Aorta (tissue), 5 donors: ENCODE data around the gene TMEM131. TPM values are rescaled to one million over a fixed set of nuclear protein-coding genes. Genes with fewer than 3 reads are reported as not detected.

ENCODE experiments used
- ATAC-seq: fragments of 200-7000 bp; cut with Tn5 transposase; one replicate; pipeline ENCODE4 v1.9.1; 2022; ENCODE audit warnings: moderate library complexity; ENCODE audit not compliant: low FRiP score
- DNase-seq, 2 donors: peaks; one replicate each; pipeline ENCODE4 v3.0.0-alpha.2; 2020
- H3K27ac ChIP-seq, 2 donors: one replicate each; pipeline ENCODE4 v1.5.1; 2013; ENCODE audit warnings: low read length in 2 of 2, mild to moderate bottlenecking in 2 of 2, moderate library complexity in 2 of 2, control low read depth in 1 of 2, inconsistent platforms in 1 of 2, low read depth in 1 of 2
- H3K27me3 ChIP-seq, 2 donors: one replicate each; pipeline ENCODE4 v1.6.1; 2013; ENCODE audit warnings: control low read depth in 1 of 2, low read length in 1 of 2, mild to moderate bottlenecking in 1 of 2, moderate library complexity in 1 of 2; ENCODE audit not compliant: insufficient read depth in 2 of 2, control insufficient read depth in 1 of 2
- H3K36me3 ChIP-seq, 2 donors: one replicate each; pipeline ENCODE4 v1.6.1; 2013; ENCODE audit warnings: control low read depth in 1 of 2, low read length in 1 of 2, mild to moderate bottlenecking in 1 of 2; ENCODE audit not compliant: insufficient read depth in 2 of 2, control insufficient read depth in 1 of 2
- H3K4me1 ChIP-seq, 2 donors: one replicate each; pipeline ENCODE4 v1.6.1; 2013; ENCODE audit warnings: low read length in 2 of 2, control low read depth in 1 of 2, mild to moderate bottlenecking in 1 of 2, moderate library complexity in 1 of 2; ENCODE audit not compliant: insufficient read depth in 2 of 2, control insufficient read depth in 1 of 2
- H3K4me3 ChIP-seq, 2 donors: one replicate each; pipeline ENCODE4 v1.5.1; 2013; ENCODE audit warnings: low read length in 2 of 2, control low read depth in 1 of 2, mild to moderate bottlenecking in 1 of 2
- H3K9me3 ChIP-seq: one replicate; pipeline ENCODE4 v1.6.1; 2013; ENCODE audit warnings: mild to moderate bottlenecking, low read length; ENCODE audit not compliant: control insufficient read depth
- WGBS, 2 donors: extraction: QIAGEN DNeasy Blood & Tissue Kit; methylation state at CpG; one replicate each; pipeline ENCODE4 v1.1.7; 2013; 5-methylcytosine and 5-hydroxymethylcytosine counted together
- intact Hi-C, 2 donors: fragments of 100-400 bp; cut with DNase I; formaldehyde crosslinking; loops; one replicate each; pipeline versions ENCODE4 v1.14.2 to v1.15.0; 2022
- polyA plus RNA-seq, 2 donors: library from polyadenylated mRNA; stranded (reverse); fragments of 200-250 nt; gene quantifications; one replicate each; pipeline ENCODE4 v1.2.3, GENCODE V29; 2013
- total RNA-seq, 2 donors: library from RNA; stranded (reverse); fragmentation: NEBNext Ultra II Directional; extraction: Animal tissue kit (Norgen Biotek cat#: 25700); gene quantifications; one replicate each; pipeline ENCODE4 v1.2.1, GENCODE V29; 2021
- donor health status: healthy with polysubstance abuse.
- donor health status: Bipolar disorder and iron deficiency.
- donor health status: DM: no; HTN: no; CAD: no.
- donor health status: DM: no; HTN: no; CAD: no.
- donor health status: DM: yes; HTN: yes; CAD: no.

Gene TMEM131
- total and polyA plus RNA-seq, 4 donors, result 6.8 to 42.5 (median 25.7) TPM

DNA sequence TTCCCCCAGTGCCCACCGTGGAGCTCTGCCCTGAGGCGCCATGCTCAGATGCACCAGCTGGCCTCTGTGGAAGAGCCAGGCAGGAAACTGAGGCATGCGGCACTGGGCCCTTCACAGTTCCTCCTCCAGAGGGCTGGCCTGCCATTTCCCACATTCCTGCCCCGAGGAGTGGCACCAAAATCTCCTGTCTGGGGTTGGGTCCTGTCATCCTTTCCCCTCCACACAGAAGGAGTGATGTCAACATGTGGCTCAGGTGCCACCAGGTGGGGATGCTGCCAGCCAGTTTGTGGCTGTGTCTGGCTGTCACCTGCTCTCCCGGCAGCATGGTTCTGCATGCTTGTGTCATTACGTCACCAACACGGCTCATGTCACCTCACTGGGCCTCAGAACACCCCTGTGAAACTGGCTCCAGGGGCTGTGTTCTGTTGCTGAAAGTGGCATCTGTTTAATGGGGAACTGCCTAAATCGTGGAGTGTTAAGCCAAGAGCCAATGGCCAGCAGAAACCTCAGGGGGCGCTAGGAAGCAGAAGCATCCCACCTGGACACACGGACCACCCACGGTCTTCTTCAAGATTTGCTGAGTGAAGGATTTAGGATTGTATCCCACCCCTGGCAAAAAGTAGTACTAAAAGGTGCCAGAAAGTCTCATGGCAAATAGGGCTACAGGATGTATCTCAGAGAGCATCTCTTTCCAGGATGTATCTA, 231.0 kb downstream of the TMEM131 start:
- no peaks in the 10 kb centered on the region for H3K9me3 ChIP-seq
- WGBS, 2 donors, result 82 to 84% methylated on average over 11 of the region's 11 CpGs
- intact Hi-C loops, result no loop called here
- H3K27ac ChIP-seq, result no peak overlapping the region
- H3K36me3 ChIP-seq, result peaks cover 0 to 16% of the 10 kb centered on the region in 2 donors
- no peak for ATAC-seq
- no peaks in the 10 kb centered on the region for H3K4me1 ChIP-seq
- no peaks in the 10 kb centered on the region for H3K27me3 ChIP-seq
- DNase-seq, result no peak
- H3K4me3 ChIP-seq, result no peak overlapping the region

DNA sequence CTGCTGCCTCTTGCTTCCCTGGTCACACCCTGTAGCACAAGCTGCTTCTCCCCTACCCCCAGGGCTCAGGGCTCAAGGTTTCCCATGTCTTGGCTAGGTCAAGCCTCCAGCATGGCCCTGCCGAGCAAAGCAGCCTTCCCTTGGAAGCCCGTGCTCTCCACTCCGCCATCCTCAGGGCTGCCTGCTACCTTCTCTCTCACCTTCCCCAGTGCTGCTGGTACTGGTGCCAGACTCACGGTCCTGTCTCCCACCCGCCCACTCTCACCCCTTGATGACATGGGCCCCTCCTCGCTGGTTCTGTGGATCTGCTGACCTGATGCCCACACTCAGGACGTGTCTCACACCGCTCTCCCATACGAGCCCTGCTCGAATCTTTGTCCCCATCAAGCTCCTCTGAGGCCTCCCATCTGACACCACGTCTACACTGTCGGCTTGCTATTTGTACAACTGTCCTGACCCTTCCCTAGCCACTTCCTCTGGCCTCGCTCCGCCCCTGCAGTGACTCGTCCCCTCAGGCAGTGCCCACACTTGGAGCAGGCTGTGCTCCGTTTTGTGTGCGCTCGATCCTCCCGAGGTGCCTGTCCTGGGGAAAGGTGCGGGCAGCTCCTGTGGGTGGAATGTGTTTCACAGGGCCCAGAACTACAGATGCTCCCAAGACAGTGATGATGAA, 232.4 kb downstream of the TMEM131 start:
- Histone ChIP-seq H3K27me3 (no peaks in the 10 kb centered on the region), H3K4me1 (no peaks in the 10 kb centered on the region), H3K27ac (no peak overlapping the region), H3K4me3 (no peak overlapping the region), H3K36me3 (peaks cover 0 to 20% of the 10 kb centered on the region in 2 donors), H3K9me3 (no peaks in the 10 kb centered on the region)
- intact Hi-C loops, result no loop called here
- DNase-seq (no peak), ATAC-seq (no peak)
- WGBS, 2 donors, result 85 to 90% methylated on average over 20 of the region's 20 CpGs

- Histone ChIP-seq H3K9me3 (no peaks in the 10 kb centered on the region), H3K4me3 (no peak overlapping the region), H3K36me3 (peaks cover 0 to 24% of the 10 kb centered on the region in 2 donors), H3K27me3 (no peaks in the 10 kb centered on the region), H3K4me1 (no peaks in the 10 kb centered on the region), H3K27ac (no peak overlapping the region)
- DNase-seq, result no peak
- 87 to 90% methylated on average over 23 of the region's 23 CpGs for WGBS, 2 donors
- intact Hi-C loops, result no loop called here
- no peak for ATAC-seq
Measured at GRCh38 chr2:97761192-97761591, 234.6 kb downstream of the TMEM131 start.

- Histone ChIP-seq H3K36me3 (peaks cover 0 to 21% of the 10 kb centered on the region in 2 donors), H3K27me3 (no peaks in the 10 kb centered on the region), H3K27ac (no peak overlapping the region), H3K4me3 (no peak overlapping the region), H3K9me3 (no peaks in the 10 kb centered on the region), H3K4me1 (no peaks in the 10 kb centered on the region)
- intact Hi-C loops, result no loop called here
- no peak for DNase-seq
- WGBS, 2 donors, result 89 to 94% methylated on average over 17 of the region's 17 CpGs
- ATAC-seq, result no peak
Measured at GRCh38 chr2:97760480-97761049, 235.2 kb downstream of the TMEM131 start.

DNA sequence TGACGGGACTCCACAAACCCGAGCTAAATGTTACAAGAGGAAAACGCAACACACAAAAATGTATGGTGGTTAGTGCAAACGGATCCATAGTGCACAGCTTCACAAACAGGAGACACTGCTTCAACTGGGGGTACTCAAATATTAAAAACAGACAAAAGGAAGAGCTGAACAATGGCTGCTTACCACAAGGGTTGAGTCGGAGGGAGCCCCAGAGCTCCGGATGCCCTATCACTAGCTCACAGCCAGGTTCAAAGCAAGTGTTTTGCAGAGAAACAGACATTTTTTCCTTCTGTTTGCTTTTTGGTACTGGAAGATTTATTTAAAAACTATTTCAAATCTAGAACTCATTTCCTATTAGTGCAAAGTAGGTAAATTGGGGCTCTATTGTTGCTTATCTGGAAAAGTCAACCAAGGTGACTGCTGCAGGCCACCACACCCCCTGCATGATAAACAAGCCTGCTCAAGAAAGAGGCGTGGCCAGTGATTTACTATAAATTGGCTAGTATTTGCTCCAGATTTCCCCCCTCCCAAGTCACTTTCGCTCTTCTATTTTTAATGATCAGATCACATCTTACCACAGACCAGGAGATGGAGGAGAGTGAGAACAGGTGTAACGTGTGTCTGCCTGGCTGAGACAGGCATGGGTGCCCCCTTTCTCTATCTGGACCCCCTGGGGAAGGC, 235.9 kb downstream of the TMEM131 start:
- H3K4me3 ChIP-seq, result no peak overlapping the region
- intact Hi-C loops, result no loop called here
- WGBS, 2 donors, result 91 to 94% methylated on average over 9 of the region's 9 CpGs
- peaks cover 0 to 17% of the 10 kb centered on the region in 2 donors for H3K36me3 ChIP-seq
- H3K9me3 ChIP-seq, result no peaks in the 10 kb centered on the region
- no peaks in the 10 kb centered on the region for H3K27me3 ChIP-seq
- no peak for ATAC-seq
- H3K4me1 ChIP-seq, result no peaks in the 10 kb centered on the region
- H3K27ac ChIP-seq, result no peak overlapping the region
- DNase-seq, result no peak

DNA sequence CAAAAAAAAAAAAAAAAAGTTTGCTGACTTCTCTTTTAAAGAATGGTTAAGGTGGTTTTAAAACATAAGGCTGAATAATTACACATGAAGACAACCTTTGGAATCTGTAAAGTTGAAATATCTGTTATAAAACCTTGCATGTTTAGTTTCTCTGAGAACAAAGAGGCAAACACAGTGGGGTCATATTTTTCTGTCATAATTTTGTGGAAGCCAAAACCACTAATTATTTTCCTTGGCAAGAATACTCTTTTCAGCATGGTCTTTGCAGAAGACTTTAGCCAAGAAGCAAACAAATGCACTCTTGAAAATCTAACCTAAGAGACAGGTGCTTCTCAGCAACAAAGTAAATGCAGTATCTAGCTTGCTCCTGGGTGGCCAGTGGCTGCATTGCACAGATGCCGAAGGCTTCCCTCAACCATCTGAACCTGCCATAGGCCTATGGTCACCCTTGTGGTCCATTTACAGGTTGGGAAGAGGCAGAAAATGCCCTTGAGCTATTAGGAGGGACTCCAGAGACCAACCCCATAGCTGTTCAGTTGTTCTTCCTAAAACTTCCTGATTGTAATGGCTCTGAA, 237.5 kb downstream of the TMEM131 start:
- Histone ChIP-seq H3K27ac (no peak overlapping the region), H3K4me3 (no peak overlapping the region), H3K36me3 (peaks cover 0 to 15% of the 10 kb centered on the region in 2 donors), H3K9me3 (no peaks in the 10 kb centered on the region), H3K27me3 (no peaks in the 10 kb centered on the region), H3K4me1 (no peaks in the 10 kb centered on the region)
- 89 to 92% methylated on average over 1 of the region's 1 CpG for WGBS, 2 donors
- DNase-seq, result no peak
- ATAC-seq, result no peak
- intact Hi-C loops, result no loop called here

GRCh38 chr2:97757062-97757461, 238.7 kb downstream of the TMEM131 start:
- intact Hi-C loops, result no loop called here
- H3K4me1 ChIP-seq, result no peaks in the 10 kb centered on the region
- DNase-seq (no peak), ATAC-seq (no peak)
- no peak overlapping the region for H3K27ac ChIP-seq
- WGBS, 2 donors, result 85% methylated on average over 18 of the region's 18 CpGs
- H3K9me3 ChIP-seq, result no peaks in the 10 kb centered on the region
- peaks cover 0 to 15% of the 10 kb centered on the region in 2 donors for H3K36me3 ChIP-seq
- no peak overlapping the region for H3K4me3 ChIP-seq
- no peaks in the 10 kb centered on the region for H3K27me3 ChIP-seq

- H3K27me3 ChIP-seq, result no peaks in the 10 kb centered on the region
- H3K27ac ChIP-seq, result no peak overlapping the region
- DNase-seq, result no peak
- H3K4me3 ChIP-seq, result no peak overlapping the region
- no peaks in the 10 kb centered on the region for H3K9me3 ChIP-seq
- no peak for ATAC-seq
- WGBS, 2 donors, result 95 to 100% methylated on average over 2 of the region's 2 CpGs
- H3K4me1 ChIP-seq, result no peaks in the 10 kb centered on the region
- intact Hi-C loops, result no loop called here
- peaks cover 0 to 8% of the 10 kb centered on the region in 2 donors for H3K36me3 ChIP-seq
Measured at GRCh38 chr2:97755491-97755890, 240.3 kb downstream of the TMEM131 start.
